K562 (cell line): ENCODE measurements around the gene C1orf74. TPM values are rescaled to one million over a fixed set of nuclear protein-coding genes. Genes with fewer than 3 reads are reported as not detected.

Source experiments
- NR1H2 ChIP-seq: sonication (generic); formaldehyde crosslinking; IDR thresholded peaks from 2 replicates; pipeline ENCODE4 v1.4.0; 2020; ENCODE audit warnings: mild to moderate bottlenecking, missing genetic modification reagents
- PCBP1 ChIP-seq: fragments of 200-400 bp; formaldehyde crosslinking; IDR thresholded peaks from 2 replicates; pipeline ENCODE4 v1.6.1; 2018; ENCODE audit warnings: mild to moderate bottlenecking, low read depth, low read length; ENCODE audit not compliant: poor library complexity, severe bottlenecking
- TAF9B ChIP-seq: fragments of 450-650 bp; IDR thresholded peaks from 2 replicates; pipeline ENCODE4 v1.6.1; 2018; ENCODE audit warnings: mild to moderate bottlenecking; ENCODE audit not compliant: partially characterized antibody
- THRB ChIP-seq: fragments of 450-650 bp; formaldehyde crosslinking; conservative IDR thresholded peaks from 2 replicates; pipeline ENCODE4 v1.4.0; 2022; ENCODE audit warnings: mild to moderate bottlenecking, missing genetic modification characterization
- UBTF ChIP-seq, 2 experiments: IDR thresholded peaks; 2 replicates each; pipeline ENCODE4 v1.6.1; 2012; ENCODE audit warnings: improper control_type of control experiment in 2 of 2, low read depth in 2 of 2, low read length in 2 of 2, borderline replicate concordance in 1 of 2
- ZBTB40 ChIP-seq, 2 experiments: fragments of 450-650 bp in 1 of 2; sonication (generic) in 1 of 2; formaldehyde crosslinking in 1 of 2; IDR thresholded peaks; 2 replicates each; pipeline versions ENCODE4 v1.7.1 to v1.9.0; 2016 to 2022; ENCODE audit warnings: inconsistent platforms in 1 of 2, mild to moderate bottlenecking in 1 of 2, missing genetic modification reagents in 1 of 2
- ZNF785 ChIP-seq: fragments of 250-450 bp; sonication (Bioruptor Pico); IDR thresholded peaks from 2 replicates; pipeline ENCODE4 v1.4.0; 2020; ENCODE audit warnings: mild to moderate bottlenecking
- polyA plus RNA-seq, 8 experiments: library from polyadenylated mRNA; depleted of rRNA in 4 of 8; stranded (reverse) in 5 of 8; unstranded in 3 of 8; fragments of >200 nt; fragmentation: Nextera tagmentation in 2 of 8; fragmentation: Illumina TruSeq in 1 of 8; extraction: Ambion mirVana in 2 of 8; extraction: Trizol in 1 of 8; gene quantifications; 2 replicates each; pipeline versions ENCODE4 v1.2.1 to v1.2.3, GENCODE V29; 2011 to 2014; ENCODE audit warnings: inconsistent platforms in 1 of 8, missing spikeins in 1 of 8
- total RNA-seq, 7 experiments: library from RNA; depleted of rRNA in 6 of 7; stranded (reverse); fragments of >200 nt in 6 of 7; fragmentation: Illumina TruSeq in 2 of 7; extraction: Trizol in 2 of 7; gene quantifications; 2 replicates each; pipeline versions ENCODE4 v1.2.1 to v1.2.3, GENCODE V29; 2011 to 2021; ENCODE audit warnings: low replicate concordance in 1 of 7
- TF ChIP-seq, protein P1 (sequence below): fragments of 450-650 bp; formaldehyde crosslinking; IDR thresholded peaks from 2 replicates; pipeline ENCODE4 v1.4.0; 2020; ENCODE audit warnings: mild to moderate bottlenecking, moderate library complexity
- TF ChIP-seq, protein P2 (sequence below): IDR thresholded peaks from 3 replicates; pipeline ENCODE4 v1.6.1; 2011; ENCODE audit warnings: borderline replicate concordance, mild to moderate bottlenecking; ENCODE audit not compliant: insufficient read length, insufficient read depth

C1orf74 gene
- total and polyA plus RNA-seq, 9 of the 15 experiments (the other 6 are each of a cell fraction or from before 2014, with no cell fraction given) = 4.0 to 7.6 (median 5.7) TPM

DNA sequence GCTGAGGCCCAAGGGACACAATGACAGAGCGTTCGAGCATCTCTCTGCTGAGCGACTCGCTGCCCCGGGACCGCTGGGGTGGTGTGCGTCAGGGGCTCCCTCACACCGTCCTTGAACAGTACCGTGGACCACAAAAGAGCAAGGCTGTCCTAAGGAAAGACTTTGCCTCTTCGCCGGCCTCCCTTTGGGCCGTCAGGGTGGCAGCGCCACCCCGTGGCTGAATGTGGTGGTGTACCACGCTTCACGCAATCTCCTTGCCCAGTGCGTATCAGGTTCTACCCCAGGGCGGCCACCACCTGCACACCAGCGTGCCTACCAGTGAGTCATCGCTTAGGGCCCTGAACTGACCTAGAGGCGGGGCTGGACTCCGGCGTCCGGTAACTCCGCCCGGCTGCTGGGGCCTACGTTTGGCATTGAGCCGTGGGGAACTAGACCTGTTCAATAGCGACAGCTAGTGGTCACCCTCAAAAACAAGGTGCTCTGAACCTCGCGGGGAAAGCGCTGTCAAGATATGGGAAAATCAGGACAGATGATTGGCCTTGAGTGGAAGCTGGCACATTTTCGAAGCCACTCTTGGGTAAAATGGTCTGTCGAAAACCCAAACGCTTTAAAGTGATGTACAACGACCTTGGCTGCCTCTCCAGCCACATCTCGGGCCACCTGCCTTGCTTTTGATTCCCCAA is 36.6 kb downstream of the C1orf74 start (continued):
- TF ChIP-seq ZBTB40 (IDR thresholded peaks at IDR 0.05) = no peak
- no peak for TF ChIP-seq ZBTB40 (CRISPR knock-in tag; IDR thresholded peaks at IDR 0.05)
- TF ChIP-seq ZNF785 = no peak
- no peak for TF ChIP-seq TAF9B
- no peak for TF ChIP-seq NR1H2 (CRISPR knock-in tag)
- 0 out of 2 replicates have a peak, but pooled peaks have one; percentile 4 for TF ChIP-seq THRB (CRISPR knock-in tag)
- TF ChIP-seq PCBP1 = no peak
- TF ChIP-seq, protein P1, sequence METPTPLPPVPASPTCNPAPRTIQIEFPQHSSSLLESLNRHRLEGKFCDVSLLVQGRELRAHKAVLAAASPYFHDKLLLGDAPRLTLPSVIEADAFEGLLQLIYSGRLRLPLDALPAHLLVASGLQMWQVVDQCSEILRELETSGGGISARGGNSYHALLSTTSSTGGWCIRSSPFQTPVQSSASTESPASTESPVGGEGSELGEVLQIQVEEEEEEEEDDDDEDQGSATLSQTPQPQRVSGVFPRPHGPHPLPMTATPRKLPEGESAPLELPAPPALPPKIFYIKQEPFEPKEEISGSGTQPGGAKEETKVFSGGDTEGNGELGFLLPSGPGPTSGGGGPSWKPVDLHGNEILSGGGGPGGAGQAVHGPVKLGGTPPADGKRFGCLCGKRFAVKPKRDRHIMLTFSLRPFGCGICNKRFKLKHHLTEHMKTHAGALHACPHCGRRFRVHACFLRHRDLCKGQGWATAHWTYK (CRISPR knock-in tag) = peak; percentile 78; the same call in 1 of the 2 replicates
- TF ChIP-seq, protein P2, sequence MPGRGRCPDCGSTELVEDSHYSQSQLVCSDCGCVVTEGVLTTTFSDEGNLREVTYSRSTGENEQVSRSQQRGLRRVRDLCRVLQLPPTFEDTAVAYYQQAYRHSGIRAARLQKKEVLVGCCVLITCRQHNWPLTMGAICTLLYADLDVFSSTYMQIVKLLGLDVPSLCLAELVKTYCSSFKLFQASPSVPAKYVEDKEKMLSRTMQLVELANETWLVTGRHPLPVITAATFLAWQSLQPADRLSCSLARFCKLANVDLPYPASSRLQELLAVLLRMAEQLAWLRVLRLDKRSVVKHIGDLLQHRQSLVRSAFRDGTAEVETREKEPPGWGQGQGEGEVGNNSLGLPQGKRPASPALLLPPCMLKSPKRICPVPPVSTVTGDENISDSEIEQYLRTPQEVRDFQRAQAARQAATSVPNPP = no peak
- TF ChIP-seq UBTF (IDR thresholded peaks at IDR 0.05; ENCODE audit: borderline replicate concordance in 1 of 2, low read depth in 2 of 2, low read length in 2 of 2) = peak; percentile 44 to 90; a peak in 1 of 4 replicates
